Measurements from ENCODE around the gene CPTP.
A peak's percentile ranks its signal among the peaks of the same experiment; 100 is the strongest.

The CPTP gene

DNA sequence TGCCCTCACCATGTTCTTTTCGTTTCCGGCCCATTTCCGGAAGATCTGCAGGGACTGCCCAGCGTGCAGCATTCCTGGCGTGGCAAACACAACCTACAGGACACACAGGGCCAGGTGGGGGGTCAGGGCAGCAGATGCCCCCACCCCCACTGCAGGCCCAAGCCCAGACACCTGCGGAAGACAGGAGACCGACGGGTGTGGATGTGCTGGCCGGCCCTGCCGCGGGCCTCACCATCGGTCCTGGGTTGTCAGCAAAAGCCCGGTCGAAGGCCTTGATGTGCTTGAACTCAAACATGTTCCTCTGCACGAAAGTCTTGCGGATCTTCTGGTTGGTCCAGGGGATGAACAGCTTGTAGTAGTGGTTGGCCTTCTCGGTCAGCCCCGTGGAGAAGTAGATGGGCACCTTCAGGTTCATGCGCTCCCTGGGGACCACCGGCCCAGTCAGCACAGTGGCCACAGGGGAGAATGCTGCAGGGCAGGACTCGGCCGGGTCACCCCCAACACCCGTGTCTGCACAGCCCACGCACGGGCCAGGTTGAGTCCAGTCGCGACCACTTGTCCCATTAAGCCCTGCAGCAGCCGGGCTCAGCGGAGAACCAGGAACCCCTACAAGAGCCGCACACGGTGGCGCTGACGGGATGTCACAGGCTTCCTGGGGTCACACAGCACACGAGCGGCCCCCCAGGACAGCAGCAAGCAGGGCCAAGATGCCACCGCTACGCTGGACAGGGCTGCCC is 10.9 kb upstream of the CPTP start:
- 92% methylated on average over 37 of the region's 37 CpGs for WGBS
- no peak overlapping the region for H2BK120ac ChIP-seq (ENCODE audit: low read depth, low read length)

DNA sequence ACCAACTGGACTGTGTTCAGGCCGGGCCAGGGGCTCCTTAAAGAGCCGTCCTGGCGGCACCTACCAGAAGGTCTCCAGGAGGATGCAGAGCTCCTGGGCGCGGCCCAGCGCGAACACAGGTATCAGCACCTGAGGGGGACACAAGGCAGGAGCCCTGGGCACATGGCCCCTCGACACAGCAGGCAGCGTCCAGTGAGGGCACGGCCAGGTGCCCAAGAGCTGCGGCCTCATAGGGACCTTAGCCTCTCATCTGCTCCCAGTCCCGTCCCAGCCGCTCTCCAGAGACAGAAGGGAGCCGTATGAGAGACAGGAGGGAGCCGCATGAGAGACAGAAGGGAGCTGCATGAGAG is 10.4 kb upstream of the CPTP start:
- WGBS: 97% methylated on average over 13 of the region's 15 CpGs
- H3K79me1 ChIP-seq (replicated peaks; ENCODE audit: low read length, poor library complexity, severe bottlenecking): peaks cover 42% of the 10 kb centered on the region
- no peaks in the 10 kb centered on the region for H3K9me3 ChIP-seq (ENCODE audit: control insufficient read depth, low read length)
- no peak overlapping the region for H3K9ac ChIP-seq (ENCODE audit: low read length)
- no peak overlapping the region for H3K18ac ChIP-seq (ENCODE audit: low read depth in 1 of 2, low read length in 2 of 2)
- peaks cover 24% of the 10 kb centered on the region for H3K4me1 ChIP-seq (ENCODE audit: control insufficient read depth, insufficient read depth, low read depth, low read length)
- H3K14ac ChIP-seq (ENCODE audit: low read length in 2 of 2): no peak overlapping the region
- H3K27ac ChIP-seq (ENCODE audit: low read length, poor library complexity, severe bottlenecking): no peak overlapping the region
- H2BK15ac ChIP-seq (ENCODE audit: low read depth, poor library complexity, severe bottlenecking): no peak overlapping the region
- H3K4me3 ChIP-seq (ENCODE audit: insufficient read depth in 1 of 2, low read depth in 1 of 2, low read length in 2 of 2): no peak overlapping the region
- H2BK5ac ChIP-seq (ENCODE audit: low read depth, low read length, poor library complexity, severe bottlenecking): no peak overlapping the region
- H3K23ac ChIP-seq (ENCODE audit: low read length in 2 of 2): no peak overlapping the region
- no peak overlapping the region for H2AK5ac ChIP-seq (ENCODE audit: low read length, severe bottlenecking)
- DNase-seq: no peak
- peaks cover 66 to 83% of the 10 kb centered on the region in 2 experiments for H3K36me3 ChIP-seq (ENCODE audit: control insufficient read depth in 1 of 2, insufficient read depth in 2 of 2, low read depth in 1 of 2, low read length in 2 of 2)
- H4K8ac ChIP-seq (ENCODE audit: low read length): no peak overlapping the region
- H2AFZ ChIP-seq (ENCODE audit: low read depth, low read length): no peak overlapping the region
- no peak overlapping the region for H3K4ac ChIP-seq (ENCODE audit: low read depth in 1 of 2, low read length in 2 of 2)
- no peak overlapping the region for H2BK120ac ChIP-seq (ENCODE audit: low read depth, low read length)
- H3K4me2 ChIP-seq (ENCODE audit: low read length, poor library complexity, severe bottlenecking): no peak overlapping the region
- no peak overlapping the region for H4K91ac ChIP-seq (ENCODE audit: low read length)
- no peak overlapping the region for H2BK12ac ChIP-seq (ENCODE audit: low read length in 2 of 2)
- H3K27me3 ChIP-seq (ENCODE audit: control insufficient read depth in 1 of 2, insufficient read depth in 1 of 2, low read length in 2 of 2): no peaks in the 10 kb centered on the region

More for the DNA sequence above, 10.9 kb upstream of the CPTP start:
- H3K14ac ChIP-seq (ENCODE audit: low read length in 2 of 2): no peak overlapping the region
- no peaks in the 10 kb centered on the region for H3K9me3 ChIP-seq (ENCODE audit: control insufficient read depth, low read length)
- H3K27ac ChIP-seq (ENCODE audit: low read length, poor library complexity, severe bottlenecking): no peak overlapping the region
- H3K79me1 ChIP-seq (replicated peaks; ENCODE audit: low read length, poor library complexity, severe bottlenecking): peaks cover 37% of the 10 kb centered on the region
- H3K23ac ChIP-seq (ENCODE audit: low read length in 2 of 2): no peak overlapping the region
- H2BK5ac ChIP-seq (ENCODE audit: low read depth, low read length, poor library complexity, severe bottlenecking): no peak overlapping the region
- H4K8ac ChIP-seq (ENCODE audit: low read length): no peak overlapping the region
- H3K4ac ChIP-seq (ENCODE audit: low read depth in 1 of 2, low read length in 2 of 2): no peak overlapping the region
- H3K27me3 ChIP-seq (ENCODE audit: control insufficient read depth in 1 of 2, insufficient read depth in 1 of 2, low read length in 2 of 2): no peaks in the 10 kb centered on the region
- no peak for DNase-seq
- no peak overlapping the region for H3K4me2 ChIP-seq (ENCODE audit: low read length, poor library complexity, severe bottlenecking)
- H3K18ac ChIP-seq (ENCODE audit: low read depth in 1 of 2, low read length in 2 of 2): no peak overlapping the region
- H3K4me3 ChIP-seq (ENCODE audit: insufficient read depth in 1 of 2, low read depth in 1 of 2, low read length in 2 of 2): peak overlapping the region in 1 of 2 experiments; percentile 27
- no peak overlapping the region for H2AFZ ChIP-seq (ENCODE audit: low read depth, low read length)
- H3K9ac ChIP-seq (ENCODE audit: low read length): no peak overlapping the region
- no peak overlapping the region for H2BK12ac ChIP-seq (ENCODE audit: low read length in 2 of 2)
- H2AK5ac ChIP-seq (ENCODE audit: low read length, severe bottlenecking): no peak overlapping the region
- no peak overlapping the region for H2BK15ac ChIP-seq (ENCODE audit: low read depth, poor library complexity, severe bottlenecking)
- peaks cover 60 to 78% of the 10 kb centered on the region in 2 experiments for H3K36me3 ChIP-seq (ENCODE audit: control insufficient read depth in 1 of 2, insufficient read depth in 2 of 2, low read depth in 1 of 2, low read length in 2 of 2)
- H4K91ac ChIP-seq (ENCODE audit: low read length): no peak overlapping the region
- H3K4me1 ChIP-seq (ENCODE audit: control insufficient read depth, insufficient read depth, low read depth, low read length): peaks cover 23% of the 10 kb centered on the region

DNA sequence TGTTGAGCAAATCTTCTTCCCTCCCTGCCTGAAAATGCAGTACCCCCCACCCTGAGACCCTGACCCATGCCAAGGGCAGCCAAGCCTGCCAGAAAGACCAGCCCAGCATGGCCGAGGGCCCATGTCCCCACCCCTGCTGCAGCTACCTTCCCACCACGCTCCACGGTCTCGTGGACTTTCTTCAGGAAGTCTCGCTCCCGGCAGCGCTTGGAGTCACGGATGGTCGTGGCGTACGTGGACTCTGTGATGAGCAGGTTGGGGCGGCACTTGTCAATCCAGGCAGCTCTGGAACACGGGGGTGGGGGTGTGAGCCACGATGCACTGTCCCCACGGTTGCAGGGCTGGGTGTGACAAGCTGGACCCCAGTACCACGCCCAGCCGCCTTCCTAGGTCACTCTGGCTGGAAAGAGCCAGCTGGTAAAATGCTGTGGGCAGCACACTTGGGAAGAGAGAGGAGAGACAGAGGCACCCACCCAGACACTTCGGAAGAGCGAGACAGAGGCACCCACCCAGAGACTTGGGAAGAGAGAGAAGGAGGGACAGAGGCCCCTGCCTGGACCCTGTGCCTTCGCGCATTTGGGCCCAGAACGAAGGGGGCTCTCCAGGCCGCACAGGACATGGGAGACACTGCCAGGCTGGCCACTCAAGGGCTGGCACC is 9.8 kb upstream of the CPTP start:
- H3K4me3 ChIP-seq (ENCODE audit: insufficient read depth in 1 of 2, low read depth in 1 of 2, low read length in 2 of 2): no peak overlapping the region
- no peak overlapping the region for H2BK120ac ChIP-seq (ENCODE audit: low read depth, low read length)
- H4K91ac ChIP-seq (ENCODE audit: low read length): no peak overlapping the region
- H3K9me3 ChIP-seq (ENCODE audit: control insufficient read depth, low read length): no peaks in the 10 kb centered on the region
- peaks cover 23% of the 10 kb centered on the region for H3K4me1 ChIP-seq (ENCODE audit: control insufficient read depth, insufficient read depth, low read depth, low read length)
- H3K9ac ChIP-seq (ENCODE audit: low read length): no peak overlapping the region
- H3K23ac ChIP-seq (ENCODE audit: low read length in 2 of 2): no peak overlapping the region
- no peak overlapping the region for H3K4ac ChIP-seq (ENCODE audit: low read depth in 1 of 2, low read length in 2 of 2)
- H2AK5ac ChIP-seq (ENCODE audit: low read length, severe bottlenecking): no peak overlapping the region
- no peak overlapping the region for H3K14ac ChIP-seq (ENCODE audit: low read length in 2 of 2)
- H3K27me3 ChIP-seq (ENCODE audit: control insufficient read depth in 1 of 2, insufficient read depth in 1 of 2, low read length in 2 of 2): no peaks in the 10 kb centered on the region
- peaks cover 70 to 83% of the 10 kb centered on the region in 2 experiments for H3K36me3 ChIP-seq (ENCODE audit: control insufficient read depth in 1 of 2, insufficient read depth in 2 of 2, low read depth in 1 of 2, low read length in 2 of 2)
- peak overlapping the region in 1 of 2 experiments; percentile 47 for H2BK12ac ChIP-seq (ENCODE audit: low read length in 2 of 2)
- no peak overlapping the region for H2BK5ac ChIP-seq (ENCODE audit: low read depth, low read length, poor library complexity, severe bottlenecking)
- DNase-seq: no peak
- H4K8ac ChIP-seq (ENCODE audit: low read length): no peak overlapping the region
- WGBS: 95% methylated on average over 23 of the region's 23 CpGs
- no peak overlapping the region for H3K4me2 ChIP-seq (ENCODE audit: low read length, poor library complexity, severe bottlenecking)
- no peak overlapping the region for H3K27ac ChIP-seq (ENCODE audit: low read length, poor library complexity, severe bottlenecking)
- H3K79me1 ChIP-seq (replicated peaks; ENCODE audit: low read length, poor library complexity, severe bottlenecking): peaks cover 45% of the 10 kb centered on the region
- no peak overlapping the region for H2AFZ ChIP-seq (ENCODE audit: low read depth, low read length)
- no peak overlapping the region for H3K18ac ChIP-seq (ENCODE audit: low read depth in 1 of 2, low read length in 2 of 2)
- H2BK15ac ChIP-seq (ENCODE audit: low read depth, poor library complexity, severe bottlenecking): no peak overlapping the region

DNA sequence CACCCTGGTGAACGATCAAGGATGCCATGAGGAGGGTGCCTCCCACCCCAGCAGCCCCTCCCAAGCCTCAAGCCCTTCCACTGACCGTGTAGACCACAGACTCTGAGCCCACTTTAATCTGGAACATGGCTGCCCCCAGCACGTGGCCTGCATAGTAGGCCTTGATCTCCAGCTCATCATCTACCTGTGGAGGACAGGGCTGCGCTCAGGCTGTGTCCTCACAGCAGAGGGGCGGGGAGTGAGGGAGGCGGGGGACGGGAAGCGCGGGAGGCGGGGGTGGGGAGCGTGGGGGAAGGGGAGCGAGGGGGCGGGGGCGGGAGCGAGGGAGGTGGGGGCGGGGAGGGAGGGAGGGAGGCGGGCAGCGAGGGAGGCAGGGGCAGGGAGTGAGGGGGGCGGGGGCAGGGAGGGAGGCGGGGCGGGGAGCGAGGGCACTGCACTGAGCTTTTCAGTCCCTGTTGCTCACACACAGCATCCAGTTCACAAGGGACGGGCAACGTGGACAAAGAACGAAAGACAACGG is 9.1 kb upstream of the CPTP start:
- Histone ChIP-seq H3K27me3 (ENCODE audit: control insufficient read depth in 1 of 2, insufficient read depth in 1 of 2, low read length in 2 of 2) (no peaks in the 10 kb centered on the region), H3K14ac (ENCODE audit: low read length in 2 of 2) (no peak overlapping the region), H3K18ac (ENCODE audit: low read depth in 1 of 2, low read length in 2 of 2) (no peak overlapping the region), H3K23ac (ENCODE audit: low read length in 2 of 2) (no peak overlapping the region), H2BK120ac (ENCODE audit: low read depth, low read length) (no peak overlapping the region), H3K9ac (ENCODE audit: low read length) (no peak overlapping the region), H2BK12ac (ENCODE audit: low read length in 2 of 2) (no peak overlapping the region), H2BK5ac (ENCODE audit: low read depth, low read length, poor library complexity, severe bottlenecking) (no peak overlapping the region), H4K8ac (ENCODE audit: low read length) (no peak overlapping the region), H2BK15ac (ENCODE audit: low read depth, poor library complexity, severe bottlenecking) (no peak overlapping the region), H2AK5ac (ENCODE audit: low read length, severe bottlenecking) (no peak overlapping the region), H3K9me3 (ENCODE audit: control insufficient read depth, low read length) (no peaks in the 10 kb centered on the region), H3K36me3 (ENCODE audit: control insufficient read depth in 1 of 2, insufficient read depth in 2 of 2, low read depth in 1 of 2, low read length in 2 of 2) (peaks cover 70 to 83% of the 10 kb centered on the region in 2 experiments), H2AFZ (ENCODE audit: low read depth, low read length) (no peak overlapping the region), H3K4me3 (ENCODE audit: insufficient read depth in 1 of 2, low read depth in 1 of 2, low read length in 2 of 2) (no peak overlapping the region), H3K4me1 (ENCODE audit: control insufficient read depth, insufficient read depth, low read depth, low read length) (peaks cover 26% of the 10 kb centered on the region), H3K4ac (ENCODE audit: low read depth in 1 of 2, low read length in 2 of 2) (no peak overlapping the region), H3K27ac (ENCODE audit: low read length, poor library complexity, severe bottlenecking) (no peak overlapping the region), H4K91ac (ENCODE audit: low read length) (no peak overlapping the region), H3K79me1 (replicated peaks; ENCODE audit: low read length, poor library complexity, severe bottlenecking) (peaks cover 42% of the 10 kb centered on the region), H3K4me2 (ENCODE audit: low read length, poor library complexity, severe bottlenecking) (no peak overlapping the region)
- DNase-seq: no peak
- WGBS: 61% methylated on average over 7 of the region's 26 CpGs
